ENCODE data around the gene ZNF773. TPM values are rescaled to one million over a fixed set of nuclear protein-coding genes. Genes with fewer than 3 reads are reported as not detected.

ZNF773 gene
- total and polyA plus RNA-seq, 2 donors (not counting 3 experiments of a cell fraction or from before 2014, with no cell fraction given): 4.0 to 5.5 TPM

GRCh38 chr19:57465680-57466381 is 33.9 kb upstream of the ZNF773 start:
- Histone ChIP-seq H3K36me3 (ENCODE audit: control insufficient read depth in 2 of 2, extremely low read depth in 1 of 2, insufficient read depth in 2 of 2, low read length in 2 of 2) (no peaks in the 10 kb centered on the region), H2AFZ (ENCODE audit: low read depth, low read length) (no peak overlapping the region), H3K9me3 (replicated peaks; ENCODE audit: control insufficient read depth, insufficient read depth, low read length) (no peaks in the 10 kb centered on the region), H3K79me2 (ENCODE audit: control insufficient read depth, insufficient read depth, low read length) (no peaks in the 10 kb centered on the region), H3K9me1 (replicated peaks; ENCODE audit: control insufficient read depth, extremely low read depth, insufficient read depth, low read length) (no peaks in the 10 kb centered on the region), H3K4me3 (replicated peaks in 1 of 3; ENCODE audit: insufficient read depth in 1 of 3, low read depth in 1 of 3, low read length in 3 of 3) (no peak overlapping the region), H3K27me3 (ENCODE audit: control insufficient read depth in 2 of 2, insufficient read depth in 2 of 2, low read length in 2 of 2) (no peaks in the 10 kb centered on the region), H4K20me1 (replicated peaks; ENCODE audit: control insufficient read depth, extremely low read depth, insufficient read depth, low read length) (no peaks in the 10 kb centered on the region), H3K9ac (replicated peaks; ENCODE audit: extremely low read depth, insufficient read depth, low read length) (no peak overlapping the region), H3K27ac (ENCODE audit: insufficient read depth, low read depth, low read length) (no peak overlapping the region), H3K4me2 (ENCODE audit: insufficient read depth, low read length) (no peak overlapping the region), H3K4me1 (ENCODE audit: control insufficient read depth, extremely low read depth, insufficient read depth, low read length) (no peaks in the 10 kb centered on the region)
- TF ChIP-seq CTCF (IDR thresholded peaks at IDR 0.05; ENCODE audit: extremely low read depth in 1 of 2, insufficient read depth in 1 of 2, low read depth in 1 of 2, low read length in 2 of 2) (peak; percentile 19 to 43), JUN (IDR thresholded peaks at IDR 0.05; ENCODE audit: borderline replicate concordance, insufficient read depth, insufficient read length, low read depth) (no peak), MYC (IDR thresholded peaks at IDR 0.05; ENCODE audit: low read depth, low read length) (no peak), MAX (IDR thresholded peaks at IDR 0.05; ENCODE audit: insufficient read depth, insufficient read length) (no peak), EZH2 (IDR thresholded peaks at IDR 0.05; ENCODE audit: borderline replicate concordance, low read depth, low read length, severe bottlenecking) (no peak)
- ChIA-PET CTCF (interaction anchor here (1.0 kb wide), 1 partner anchor 274 kb away, joined by 3 read pairs; no protein-coding TSS in a partner anchor), POLR2A (no interaction called here)
- dilution Hi-C loops (cut with MboI; ENCODE audit: extremely low pct_ligation_motif_present, low sequenced_read_pairs): no loop called here
- intact Hi-C loops (cut with micrococcal nuclease): loop anchor here (1.0 kb wide), 1 partner anchor 689 kb away; no protein-coding TSS in a partner anchor
- DNase-seq (ENCODE audit: low read depth, low spot score): peak; percentile 16
- no TSS peak for BruUV-seq (replicated peaks)
- FAIRE-seq: no peak

Data from endothelial cell of umbilical vein (primary cell).